PFSK-1 (cell line): ENCODE data around the gene MYRFL.

ENCODE experiments used
- FOXP2 ChIP-seq: optimal IDR thresholded peaks from 2 replicates; pipeline ENCODE3; 2011; ENCODE audit warnings: borderline replicate concordance, control low read depth, inconsistent platforms; ENCODE audit not compliant: insufficient read depth; ENCODE audit errors: extremely low read length, extremely low read depth
- POLR2AphosphoS5 ChIP-seq: IDR thresholded peaks from 2 replicates; pipeline ENCODE4 v1.6.1; 2012; ENCODE audit warnings: low read depth, mild to moderate bottlenecking, control low read depth, low read length, moderate library complexity
- REST ChIP-seq, 2 experiments: IDR thresholded peaks; 2 replicates each; pipeline versions ENCODE4 v1.6.1 to v1.8.0; 2011 to 2012; ENCODE audit warnings: low read depth in 2 of 2, low read length in 2 of 2, control low read depth in 1 of 2, inconsistent platforms in 1 of 2, mild to moderate bottlenecking in 1 of 2, moderate library complexity in 1 of 2; ENCODE audit not compliant: insufficient read depth in 1 of 2
- SIN3A ChIP-seq: IDR thresholded peaks from 2 replicates; pipeline ENCODE4 v1.6.1; 2012; ENCODE audit warnings: mild to moderate bottlenecking, low read length, moderate library complexity, borderline replicate concordance; ENCODE audit not compliant: insufficient read depth
- TAF1 ChIP-seq: IDR thresholded peaks from 2 replicates; pipeline ENCODE4 v1.6.1; 2012; ENCODE audit warnings: low read length, control low read depth, borderline replicate concordance; ENCODE audit not compliant: insufficient read depth

The MYRFL gene

DNA sequence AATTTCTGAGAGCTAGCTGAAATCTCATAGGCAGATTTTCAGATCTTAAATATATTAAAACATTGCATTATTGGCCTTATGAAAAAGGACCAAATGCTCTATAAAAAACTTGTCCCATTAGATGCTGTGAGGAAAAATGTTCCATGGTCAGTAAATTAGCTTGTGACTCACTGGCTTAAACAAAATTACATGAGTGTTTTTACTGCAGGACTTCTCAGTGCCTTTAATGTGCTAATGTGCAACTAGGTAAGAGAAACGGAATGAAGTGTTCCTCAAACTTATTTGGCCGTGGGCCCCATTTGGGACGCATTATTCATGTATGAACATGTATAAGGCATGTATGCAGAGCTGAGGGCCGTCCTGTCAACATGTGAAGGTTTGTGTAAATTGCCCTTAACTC is 41.7 kb downstream of the MYRFL start:
- TF ChIP-seq SIN3A (no peak), FOXP2 (no peak), TAF1 (no peak), REST (IDR thresholded peaks at IDR 0.05; ENCODE audit: insufficient read depth in 1 of 2, low read depth in 2 of 2, low read length in 2 of 2) (no peak), POLR2AphosphoS5 (no peak)

- TF ChIP-seq REST (IDR thresholded peaks at IDR 0.05; ENCODE audit: insufficient read depth in 1 of 2, low read depth in 2 of 2, low read length in 2 of 2), result no peak
- no peak for TF ChIP-seq SIN3A
- TF ChIP-seq FOXP2, result no peak
- TF ChIP-seq TAF1, result no peak
- TF ChIP-seq POLR2AphosphoS5, result no peak
Observed at GRCh38 chr12:69868695-69869094, 43.7 kb downstream of the MYRFL start.

GRCh38 chr12:69872804-69873203 is 47.8 kb downstream of the MYRFL start:
- TF ChIP-seq FOXP2 (no peak), POLR2AphosphoS5 (no peak), SIN3A (no peak)

DNA sequence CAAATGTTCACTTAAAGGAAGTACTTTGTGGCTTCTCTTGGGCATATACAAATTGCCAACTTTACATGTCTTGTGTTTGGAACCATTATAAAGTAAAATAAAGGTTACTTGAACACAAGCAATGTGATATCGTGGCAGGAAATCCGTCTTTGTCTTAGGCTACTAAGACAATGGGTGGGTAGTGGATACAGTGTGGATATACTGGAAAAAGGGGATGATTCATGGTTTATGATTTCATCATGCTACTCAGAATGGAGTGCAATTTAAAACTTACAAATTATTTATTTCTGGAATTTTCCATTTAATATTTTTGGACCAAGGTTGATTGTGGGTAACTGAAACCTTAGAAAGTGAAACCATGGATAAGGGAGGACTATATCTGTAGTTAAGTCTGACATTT is 48.4 kb downstream of the MYRFL start:
- no peak for TF ChIP-seq POLR2AphosphoS5
- TF ChIP-seq TAF1, result no peak

DNA sequence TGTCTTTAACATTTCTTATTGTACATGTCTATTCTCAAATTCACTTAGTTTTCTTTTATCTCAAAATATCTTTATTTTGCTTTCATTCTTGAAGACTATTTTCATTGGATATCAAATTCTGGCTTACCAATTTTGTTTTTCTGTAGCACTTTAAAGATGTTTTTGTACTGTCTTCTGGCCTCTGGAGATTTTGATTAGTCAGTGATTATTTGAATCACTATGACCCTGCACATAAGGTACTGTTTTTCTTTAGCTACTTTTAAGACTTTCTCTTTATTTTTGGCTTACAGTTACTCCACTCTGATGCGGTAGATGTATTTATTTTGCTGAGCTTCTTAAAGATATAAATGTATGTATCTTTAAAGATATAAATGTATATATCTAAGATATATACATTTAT is 49.6 kb downstream of the MYRFL start:
- TF ChIP-seq TAF1 (no peak), SIN3A (no peak), POLR2AphosphoS5 (no peak), FOXP2 (no peak), REST (IDR thresholded peaks at IDR 0.05; ENCODE audit: insufficient read depth in 1 of 2, low read depth in 2 of 2, low read length in 2 of 2) (no peak)

- no peak for TF ChIP-seq REST (IDR thresholded peaks at IDR 0.05; ENCODE audit: insufficient read depth in 1 of 2, low read depth in 2 of 2, low read length in 2 of 2)
- no peak for TF ChIP-seq FOXP2
- TF ChIP-seq POLR2AphosphoS5, result no peak
- no peak for TF ChIP-seq SIN3A
- no peak for TF ChIP-seq TAF1
Observed at GRCh38 chr12:69875416-69875935, 50.4 kb downstream of the MYRFL start.
